ENCODE data around the gene UBE3C.

UBE3C gene

GRCh38 chr7:157282141-157282801, 143.5 kb downstream of the UBE3C start:
- H3K4me3 ChIP-seq (ENCODE audit: control insufficient read depth, low read depth, low read length) = no peak overlapping the region
- DNase-seq (ENCODE audit: low read depth) = no peak
- no peak for TF ChIP-seq CTCF (IDR thresholded peaks at IDR 0.05; ENCODE audit: control insufficient read depth, insufficient read depth, low read depth, low read length, missing control alignments)

- H3K4me3 ChIP-seq (ENCODE audit: control insufficient read depth, low read depth, low read length) = no peak overlapping the region
- DNase-seq (ENCODE audit: low read depth) = no peak
- no peak for TF ChIP-seq CTCF (IDR thresholded peaks at IDR 0.05; ENCODE audit: control insufficient read depth, insufficient read depth, low read depth, low read length, missing control alignments)
Measured at GRCh38 chr7:157284229-157285014, 145.7 kb downstream of the UBE3C start.

GRCh38 chr7:157291404-157292080, 152.8 kb downstream of the UBE3C start:
- DNase-seq (ENCODE audit: low read depth) = no peak
- H3K4me3 ChIP-seq (ENCODE audit: control insufficient read depth, low read depth, low read length) = no peak overlapping the region
- TF ChIP-seq CTCF (IDR thresholded peaks at IDR 0.05; ENCODE audit: control insufficient read depth, insufficient read depth, low read depth, low read length, missing control alignments) = no peak

GRCh38 chr7:157292258-157292657, 153.5 kb downstream of the UBE3C start:
- no peak for DNase-seq (ENCODE audit: low read depth)
- no peak for TF ChIP-seq CTCF (IDR thresholded peaks at IDR 0.05; ENCODE audit: control insufficient read depth, insufficient read depth, low read depth, low read length, missing control alignments)
- H3K4me3 ChIP-seq (ENCODE audit: control insufficient read depth, low read depth, low read length) = no peak overlapping the region

GRCh38 chr7:157292770-157293412, 154.2 kb downstream of the UBE3C start:
- TF ChIP-seq CTCF (IDR thresholded peaks at IDR 0.05; ENCODE audit: control insufficient read depth, insufficient read depth, low read depth, low read length, missing control alignments) = no peak
- H3K4me3 ChIP-seq (ENCODE audit: control insufficient read depth, low read depth, low read length) = no peak overlapping the region
- no peak for DNase-seq (ENCODE audit: low read depth)

GRCh38 chr7:157293413-157293788, 154.7 kb downstream of the UBE3C start:
- H3K4me3 ChIP-seq (ENCODE audit: control insufficient read depth, low read depth, low read length) = no peak overlapping the region
- no peak for TF ChIP-seq CTCF (IDR thresholded peaks at IDR 0.05; ENCODE audit: control insufficient read depth, insufficient read depth, low read depth, low read length, missing control alignments)
- no peak for DNase-seq (ENCODE audit: low read depth)

Measured in AG09309 (cell line).